NCI-H2107 treated with DMSO at 0.1 percent for 48 hours (cell line): Measurements from ENCODE around the gene ANO7.

ENCODE experiments used
- DNase-seq: peaks from one replicate; lab custom pipeline; 2025; ENCODE audit not compliant: unreplicated experiment; lab: John Stamatoyannopoulos, UW

ANO7 gene

DNA sequence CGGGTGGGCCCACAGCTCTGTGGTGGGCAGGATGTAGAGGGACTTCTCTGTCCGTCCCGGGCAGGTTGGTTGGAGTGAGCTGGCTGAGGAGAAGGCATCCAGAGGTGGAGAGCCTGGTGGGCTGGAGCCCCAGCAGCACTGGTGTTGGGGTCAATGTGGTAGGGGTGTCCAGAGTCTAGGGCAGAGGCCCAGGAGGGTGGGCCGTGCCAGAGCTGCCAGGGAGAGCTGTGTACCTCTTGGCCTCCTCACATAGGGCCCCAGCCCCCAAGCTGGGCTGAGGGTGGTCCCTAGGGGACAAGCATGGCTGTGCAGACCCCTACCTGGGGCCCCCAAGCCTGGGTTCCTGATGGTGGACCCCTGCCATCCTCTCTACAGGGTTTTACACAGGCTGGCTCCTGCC, 16.0 kb downstream of the ANO7 start:
- DNase-seq: no peak

DNA sequence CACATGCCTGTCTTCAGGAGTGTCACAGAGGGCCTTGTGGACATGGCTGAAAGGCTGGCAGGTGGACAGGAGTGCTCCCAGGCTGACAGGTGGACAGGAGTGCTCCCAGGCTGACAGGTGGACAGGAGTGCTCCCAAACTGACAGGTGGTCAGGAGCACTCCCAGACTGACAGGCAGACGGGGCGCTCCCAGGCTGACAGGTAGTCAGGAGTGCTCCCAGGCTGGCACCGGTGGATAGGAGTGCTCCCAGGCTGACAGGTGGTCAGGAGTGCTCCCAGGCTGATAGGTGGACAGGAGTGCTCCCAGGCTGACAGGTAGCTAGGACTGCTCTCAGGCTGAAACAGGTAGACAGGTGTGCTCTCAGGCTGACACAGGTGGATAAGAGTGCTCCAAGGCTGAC, 16.6 kb downstream of the ANO7 start:
- DNase-seq: no peak

DNA sequence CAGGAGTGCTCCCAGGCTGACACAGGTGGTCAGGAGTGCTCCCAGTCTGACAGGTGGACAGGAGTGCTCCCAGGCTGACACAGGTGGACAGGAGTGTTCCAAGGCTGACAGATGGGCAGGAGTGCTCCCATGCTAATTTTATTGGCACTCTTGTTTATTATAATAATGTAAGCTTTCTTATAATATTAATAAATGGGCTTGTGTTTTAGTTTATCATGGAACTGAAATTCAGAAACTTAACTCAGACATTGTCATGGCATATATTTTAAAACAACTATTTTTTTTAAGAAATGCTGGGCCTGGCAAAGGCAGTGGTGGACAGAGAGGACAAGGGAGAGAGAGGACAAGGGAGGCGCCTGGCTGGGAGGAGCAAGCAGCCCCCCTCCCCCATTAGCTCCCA, 18.7 kb downstream of the ANO7 start:
- DNase-seq: no peak

DNA sequence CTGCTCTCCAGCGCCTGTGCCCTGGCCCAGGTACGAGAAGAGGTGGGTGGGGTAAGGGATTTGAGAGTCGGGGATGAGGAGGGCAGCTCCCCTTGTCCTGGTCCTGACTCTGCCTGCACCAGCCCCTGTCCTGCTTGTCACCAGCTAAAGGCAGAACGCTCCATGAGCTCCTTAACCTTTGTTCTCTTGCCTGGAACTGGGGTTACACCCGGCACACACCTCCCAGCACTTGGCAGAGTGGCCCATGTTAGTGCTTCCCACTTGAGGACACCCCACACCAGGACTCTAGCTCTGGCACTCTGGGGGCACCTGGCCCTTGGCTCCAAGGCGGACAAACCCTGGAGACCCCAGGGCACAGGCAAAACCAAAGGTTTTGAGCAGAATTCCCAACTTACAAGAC, 19.2 kb downstream of the ANO7 start:
- DNase-seq: no peak

DNA sequence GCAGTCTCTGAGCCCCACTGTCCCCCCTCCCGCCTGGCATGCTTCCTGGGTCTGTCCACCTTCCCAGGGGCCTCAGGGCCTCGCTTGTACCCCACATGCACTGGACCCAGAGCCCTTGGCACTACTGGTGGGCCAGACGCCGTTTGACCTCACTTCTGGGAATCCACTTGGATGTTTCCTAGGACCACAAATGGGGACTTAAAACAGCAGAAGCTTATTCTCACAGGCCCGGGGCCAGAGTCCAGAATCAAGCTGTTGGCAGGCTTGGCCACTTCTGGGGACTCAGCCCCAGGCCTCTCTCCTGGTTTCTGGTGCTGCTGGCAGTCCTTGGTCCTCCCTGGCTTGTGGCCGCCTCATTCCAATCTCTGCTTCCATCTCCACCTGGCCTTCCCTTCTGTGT, 19.6 kb downstream of the ANO7 start:
- DNase-seq: no peak

DNA sequence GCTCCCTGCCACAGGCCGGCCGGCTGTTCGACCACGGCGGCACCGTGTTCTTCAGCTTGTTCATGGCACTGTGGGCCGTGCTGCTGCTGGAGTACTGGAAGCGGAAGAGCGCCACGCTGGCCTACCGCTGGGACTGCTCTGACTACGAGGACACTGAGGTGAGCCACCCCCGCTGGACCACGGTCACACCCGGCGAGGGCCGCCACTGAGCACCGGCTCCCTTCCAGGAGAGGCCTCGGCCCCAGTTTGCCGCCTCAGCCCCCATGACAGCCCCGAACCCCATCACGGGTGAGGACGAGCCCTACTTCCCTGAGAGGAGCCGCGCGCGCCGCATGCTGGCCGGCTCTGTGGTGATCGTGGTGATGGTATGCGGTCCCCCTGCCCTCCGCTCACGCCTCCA, 20.8 kb downstream of the ANO7 start:
- no peak for DNase-seq

DNA sequence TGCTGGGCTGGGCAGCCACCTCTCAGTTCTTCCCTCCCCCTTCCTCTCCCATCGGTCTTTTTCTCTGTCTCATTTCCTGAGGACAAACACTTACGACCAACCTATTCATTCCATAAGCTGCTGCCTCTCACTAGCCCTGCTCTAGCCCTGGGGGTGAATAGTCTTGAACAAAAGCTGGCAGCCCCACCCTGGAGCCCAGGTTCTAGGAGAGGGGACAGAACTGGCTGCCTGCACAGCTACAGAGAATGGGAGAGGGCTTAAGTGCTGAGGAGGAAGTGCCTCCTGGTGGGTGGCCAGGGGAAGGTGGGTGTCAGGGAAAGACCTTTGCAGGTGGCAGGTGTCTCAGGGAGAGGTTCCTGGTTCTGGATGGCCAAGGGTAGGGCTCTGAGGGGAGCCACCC, 22.8 kb downstream of the ANO7 start:
- no peak for DNase-seq

DNA sequence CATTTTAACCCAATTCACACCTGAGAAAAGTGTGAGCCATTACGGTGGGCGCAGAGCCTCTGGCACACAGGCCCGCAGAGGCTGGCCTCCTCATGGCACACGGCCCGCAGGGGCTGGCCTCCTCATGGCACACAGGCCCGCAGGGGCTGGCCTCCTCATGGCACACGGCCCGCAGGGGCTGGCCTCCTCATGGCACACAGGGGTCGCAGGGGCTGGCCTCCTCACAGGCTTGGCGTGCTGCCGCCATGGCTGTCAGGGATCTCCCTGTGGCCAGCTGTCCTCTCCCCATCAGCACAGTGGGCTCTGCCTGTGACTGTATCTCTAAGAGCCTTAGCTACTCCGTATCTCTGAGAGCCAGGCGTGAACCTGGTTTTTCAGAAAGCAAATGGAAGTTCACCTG, 24.6 kb downstream of the ANO7 start:
- DNase-seq: no peak

DNA sequence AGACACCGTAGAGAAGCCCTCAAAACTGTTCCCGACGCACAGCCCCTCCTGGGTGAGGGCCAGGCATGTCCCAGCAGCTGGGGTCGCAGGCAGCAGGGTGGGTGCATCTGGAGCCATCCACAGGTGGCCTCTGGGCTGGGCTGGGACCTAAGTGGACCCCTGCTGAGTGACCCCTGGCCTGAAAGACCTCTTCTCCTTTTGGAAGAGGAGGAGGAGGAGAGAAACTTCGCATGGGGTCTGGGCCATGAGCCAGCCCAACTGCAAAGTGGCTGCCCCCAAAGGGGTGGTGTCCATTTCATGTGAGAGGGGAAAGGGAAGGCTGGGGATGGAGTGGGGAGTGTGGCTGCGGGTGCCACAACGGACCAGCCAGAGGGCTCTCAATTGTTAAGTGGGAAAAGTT, 25.1 kb downstream of the ANO7 start:
- DNase-seq: no peak

DNA sequence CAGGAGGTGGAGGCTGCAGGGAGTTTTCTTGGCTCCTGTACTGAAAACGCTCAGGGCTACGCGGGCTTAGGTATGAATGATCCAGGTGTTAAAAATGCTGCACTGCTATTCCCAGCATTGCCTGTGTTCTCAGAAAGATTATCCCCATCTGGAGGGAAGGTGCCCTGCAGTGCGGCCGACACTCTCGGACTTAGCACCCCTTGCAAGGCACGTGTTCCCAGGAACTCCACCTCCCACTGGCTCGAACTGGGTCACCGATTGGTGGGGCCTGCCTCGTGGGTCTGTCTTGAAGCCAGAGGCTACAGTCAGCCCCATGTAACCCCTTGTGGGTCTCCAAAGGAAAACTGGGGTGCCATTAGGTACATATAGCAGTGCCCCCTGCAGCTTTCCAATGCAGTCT, 25.7 kb downstream of the ANO7 start:
- no peak for DNase-seq

DNA sequence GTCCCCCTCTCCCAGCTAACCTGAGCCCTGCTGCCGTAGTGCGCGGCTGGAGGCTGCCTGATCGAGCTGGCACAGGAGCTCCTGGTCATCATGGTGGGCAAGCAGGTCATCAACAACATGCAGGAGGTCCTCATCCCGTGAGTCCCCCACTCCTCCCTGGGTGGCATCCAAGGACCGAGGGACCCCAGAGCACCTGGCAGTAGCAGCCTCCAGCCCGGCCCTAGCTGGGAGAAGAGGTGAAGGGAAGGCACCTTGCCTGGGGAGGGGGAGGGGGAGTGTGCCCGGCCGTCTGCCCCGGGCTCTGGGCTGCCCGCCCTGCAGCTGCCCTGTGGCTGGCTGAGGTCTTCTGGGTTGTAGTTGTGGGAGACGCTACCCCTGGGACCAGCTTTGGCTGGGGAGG, 26.3 kb downstream of the ANO7 start:
- no peak for DNase-seq

DNA sequence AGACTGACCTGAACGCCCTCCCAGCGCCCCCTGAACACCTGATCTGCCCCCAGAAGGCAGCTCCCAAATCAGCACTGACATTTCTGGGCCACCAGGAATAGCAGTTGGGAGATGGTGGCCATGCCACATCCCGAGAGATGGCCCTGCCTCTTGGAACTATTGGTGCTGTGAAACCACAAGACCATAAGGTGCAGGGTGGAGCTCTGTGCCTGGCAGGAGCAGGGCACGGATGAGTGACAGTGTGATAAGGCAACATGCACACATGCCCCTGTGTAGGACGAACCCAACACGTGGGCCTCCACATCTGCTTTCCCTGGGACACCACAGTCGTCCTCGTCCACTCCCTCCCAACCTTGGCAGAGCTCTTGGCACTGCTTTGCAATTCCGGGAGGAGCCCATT, 26.9 kb downstream of the ANO7 start:
- no peak for DNase-seq

DNA sequence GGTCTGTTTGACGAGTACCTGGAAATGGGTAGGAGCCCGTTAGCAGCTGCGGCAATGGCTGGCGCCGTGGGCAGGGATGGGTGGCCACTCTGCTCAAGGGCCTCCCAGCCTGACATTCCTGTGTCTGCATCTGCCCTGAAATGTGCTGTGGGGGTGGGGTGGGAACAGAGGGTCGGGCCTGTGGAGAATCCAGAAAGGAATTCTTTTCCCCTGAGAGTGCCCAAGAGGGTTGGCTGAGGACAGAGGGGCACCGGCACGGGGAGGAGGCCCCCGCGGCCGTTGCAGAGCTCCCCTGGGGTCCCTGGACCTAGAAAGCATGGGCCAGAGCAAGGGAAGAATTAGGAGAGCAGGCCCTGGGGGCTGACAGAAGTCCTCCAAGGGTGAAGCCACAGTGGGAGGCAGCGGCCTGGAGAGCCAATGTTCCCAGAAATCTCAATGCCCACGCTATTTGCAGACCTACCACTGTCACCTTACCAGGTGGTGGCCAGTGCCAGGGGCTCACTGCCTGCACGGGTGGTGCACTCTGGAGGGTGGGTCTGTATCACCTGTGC, 27.8 kb downstream of the ANO7 start:
- no peak for DNase-seq

DNA sequence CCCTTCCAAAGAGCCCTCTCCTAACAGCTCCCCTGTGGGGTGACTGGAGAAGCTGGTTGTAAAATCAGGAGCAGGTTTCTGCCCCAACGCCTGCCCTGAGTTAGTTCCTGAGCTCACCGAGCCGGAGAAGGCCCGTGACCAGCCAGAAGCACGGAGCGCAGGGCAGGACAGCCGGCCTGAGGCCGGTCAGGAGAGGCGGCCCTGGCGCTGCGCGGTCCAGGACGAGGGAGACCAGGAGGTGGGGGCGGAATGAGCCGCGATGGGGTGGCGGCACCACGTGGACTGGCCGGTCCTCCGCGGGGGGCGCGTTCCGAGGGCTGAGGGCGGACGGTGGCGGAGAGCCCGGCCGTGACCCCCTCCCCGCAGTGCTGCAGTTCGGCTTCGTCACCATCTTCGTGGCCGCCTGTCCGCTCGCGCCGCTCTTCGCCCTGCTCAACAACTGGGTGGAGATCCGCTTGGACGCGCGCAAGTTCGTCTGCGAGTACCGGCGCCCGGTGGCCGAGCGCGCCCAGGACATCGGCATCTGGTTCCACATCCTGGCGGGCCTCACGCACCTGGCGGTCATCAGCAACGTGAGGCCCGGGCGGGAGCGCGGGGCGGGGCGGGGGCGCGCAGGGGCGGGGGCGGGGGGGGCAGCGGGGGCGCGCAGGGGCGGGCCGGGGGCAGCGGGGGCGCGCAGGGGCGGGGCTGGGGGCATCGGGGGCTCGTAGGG, 29.0 kb downstream of the ANO7 start:
- no peak for DNase-seq

DNA sequence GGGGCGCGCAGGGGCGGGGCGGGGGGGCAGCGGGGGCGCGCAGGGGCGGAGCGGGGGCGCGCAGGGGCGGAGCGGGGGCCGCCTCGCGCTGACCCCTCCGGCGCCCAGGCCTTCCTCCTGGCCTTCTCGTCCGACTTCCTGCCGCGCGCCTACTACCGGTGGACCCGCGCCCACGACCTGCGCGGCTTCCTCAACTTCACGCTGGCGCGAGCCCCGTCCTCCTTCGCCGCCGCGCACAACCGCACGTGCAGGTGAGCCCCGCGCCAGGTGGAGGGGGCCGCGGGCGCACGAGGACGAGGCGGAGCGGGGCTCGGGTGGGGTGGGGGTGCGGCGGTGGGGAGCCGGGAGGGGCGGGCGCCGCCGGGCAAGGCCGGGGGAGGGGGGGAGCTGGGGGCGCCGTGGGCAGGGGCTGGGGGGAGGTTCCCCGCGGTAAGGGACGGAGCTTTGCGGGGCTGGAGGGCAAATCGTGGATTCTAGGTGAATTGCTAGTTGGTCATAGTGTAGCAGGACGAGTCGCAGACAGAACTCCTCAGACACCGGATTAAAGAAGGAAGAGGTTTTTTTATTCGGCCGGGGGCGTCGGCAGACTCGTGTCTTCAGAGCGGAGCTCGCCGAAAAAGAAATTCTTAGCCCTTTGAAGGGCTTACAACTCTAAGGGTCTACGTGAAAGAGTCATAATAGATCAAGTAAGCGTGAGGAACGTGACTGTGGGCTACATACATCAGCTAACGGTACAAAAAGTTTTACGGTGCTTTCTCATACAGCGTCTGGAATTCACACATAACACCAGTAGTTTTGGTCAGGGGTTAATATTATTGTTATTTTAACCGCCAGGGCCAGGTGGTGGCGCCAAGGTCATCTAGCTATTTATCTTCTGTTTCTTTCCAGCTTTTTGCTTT, 29.9 kb downstream of the ANO7 start:
- no peak for DNase-seq

DNA sequence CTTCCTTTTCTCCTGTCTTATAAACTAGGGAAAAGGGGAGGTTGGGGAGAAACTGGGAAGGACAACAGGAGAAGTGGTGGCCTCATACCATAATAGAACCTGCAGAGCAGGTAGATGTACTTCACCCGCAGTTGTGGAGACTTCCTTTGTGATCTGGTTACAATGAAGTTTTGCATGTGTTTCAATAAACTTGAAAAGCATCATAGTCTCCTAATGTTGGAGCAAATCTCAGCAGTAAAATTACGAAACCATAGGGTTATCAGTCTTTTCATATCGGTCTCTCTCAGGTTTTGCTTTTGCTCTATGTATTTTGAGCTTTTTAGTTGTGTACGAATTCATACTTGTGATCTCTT, 30.5 kb downstream of the ANO7 start:
- no peak for DNase-seq

DNA sequence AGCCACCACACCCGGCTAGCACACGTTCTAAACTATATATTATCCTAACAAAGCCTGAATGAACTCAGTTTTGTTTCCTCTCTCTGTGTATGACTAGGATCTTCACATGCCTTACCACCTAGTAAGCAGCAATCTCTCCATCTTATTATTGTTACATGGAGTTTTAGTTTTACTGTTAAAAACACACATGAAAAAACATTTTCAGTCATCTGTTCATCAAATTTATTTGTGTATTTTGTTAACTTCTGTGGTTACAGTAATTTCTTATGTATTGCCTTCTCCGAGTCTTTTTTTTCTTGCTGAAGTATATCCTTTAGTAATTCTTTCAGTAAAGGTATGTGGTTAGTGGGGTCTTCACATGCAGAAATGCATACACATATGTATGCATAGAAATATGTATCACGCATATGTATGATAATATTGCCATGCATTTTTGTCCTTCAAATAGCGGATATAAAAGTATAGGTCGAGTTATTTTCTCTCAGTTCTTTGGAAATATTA, 31.4 kb downstream of the ANO7 start:
- DNase-seq: no peak

DNA sequence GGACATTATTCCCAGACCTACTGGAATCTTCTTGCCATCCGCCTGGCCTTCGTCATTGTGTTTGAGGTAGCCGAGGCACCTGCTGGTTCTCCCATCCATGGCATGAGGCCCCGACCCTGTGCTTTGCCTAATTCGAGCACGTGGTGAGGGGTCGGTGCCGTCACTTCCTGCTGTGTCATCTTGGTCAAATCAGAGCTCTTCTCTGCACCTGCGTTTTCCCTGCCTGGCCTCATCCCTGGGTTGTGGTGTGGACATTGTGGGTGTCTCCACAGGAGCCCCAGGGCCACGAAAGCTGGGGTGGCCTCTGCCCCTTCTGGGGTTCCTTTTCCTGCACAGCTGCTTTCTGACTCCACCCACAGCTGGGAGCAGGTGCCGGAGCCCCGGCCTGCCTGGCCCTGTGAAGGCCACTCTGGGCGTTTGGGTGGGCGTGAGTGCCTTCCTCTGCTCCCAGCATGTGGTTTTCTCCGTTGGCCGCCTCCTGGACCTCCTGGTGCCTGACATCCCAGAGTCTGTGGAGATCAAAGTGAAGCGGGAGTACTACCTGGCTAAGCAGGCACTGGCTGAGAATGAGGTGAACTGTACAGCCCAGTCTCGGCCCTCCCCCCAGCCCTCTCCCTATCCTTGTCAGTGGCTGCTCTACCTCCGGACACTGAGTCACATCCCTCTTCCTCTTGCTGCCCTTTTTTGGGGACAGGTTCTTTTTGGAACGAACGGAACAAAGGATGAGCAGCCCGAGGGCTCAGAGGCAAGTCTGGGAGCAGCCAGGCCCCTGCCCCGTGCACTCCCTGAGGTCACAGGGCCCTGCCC, 34.9 kb downstream of the ANO7 start:
- DNase-seq: no peak

DNA sequence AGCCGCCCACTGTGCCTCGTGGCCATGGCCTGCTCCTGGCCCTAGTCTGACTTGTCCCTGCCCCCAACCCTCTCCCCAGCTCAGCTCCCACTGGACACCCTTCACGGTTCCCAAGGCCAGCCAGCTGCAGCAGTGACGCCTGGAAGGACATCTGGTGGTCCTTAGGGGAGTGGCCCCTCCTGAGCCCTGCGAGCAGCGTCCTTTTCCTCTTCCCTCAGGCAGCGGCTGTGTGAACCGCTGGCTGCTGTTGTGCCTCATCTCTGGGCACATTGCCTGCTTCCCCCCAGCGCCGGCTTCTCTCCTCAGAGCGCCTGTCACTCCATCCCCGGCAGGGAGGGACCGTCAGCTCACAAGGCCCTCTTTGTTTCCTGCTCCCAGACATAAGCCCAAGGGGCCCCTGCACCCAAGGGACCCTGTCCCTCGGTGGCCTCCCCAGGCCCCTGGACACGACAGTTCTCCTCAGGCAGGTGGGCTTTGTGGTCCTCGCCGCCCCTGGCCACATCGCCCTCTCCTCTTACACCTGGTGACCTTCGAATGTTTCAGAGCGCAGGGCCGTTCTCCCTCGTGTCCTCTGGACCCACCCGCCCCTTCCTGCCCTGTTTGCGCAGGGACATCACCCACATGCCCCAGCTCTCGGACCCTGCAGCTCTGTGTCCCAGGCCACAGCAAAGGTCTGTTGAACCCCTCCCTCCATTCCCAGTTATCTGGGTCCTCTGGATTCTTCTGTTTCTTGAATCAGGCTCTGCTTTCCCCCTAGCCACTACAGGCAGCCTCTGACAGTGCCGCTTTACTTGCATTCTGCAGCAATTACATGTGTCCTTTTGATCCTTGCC, 35.8 kb downstream of the ANO7 start:
- DNase-seq: no peak

DNA sequence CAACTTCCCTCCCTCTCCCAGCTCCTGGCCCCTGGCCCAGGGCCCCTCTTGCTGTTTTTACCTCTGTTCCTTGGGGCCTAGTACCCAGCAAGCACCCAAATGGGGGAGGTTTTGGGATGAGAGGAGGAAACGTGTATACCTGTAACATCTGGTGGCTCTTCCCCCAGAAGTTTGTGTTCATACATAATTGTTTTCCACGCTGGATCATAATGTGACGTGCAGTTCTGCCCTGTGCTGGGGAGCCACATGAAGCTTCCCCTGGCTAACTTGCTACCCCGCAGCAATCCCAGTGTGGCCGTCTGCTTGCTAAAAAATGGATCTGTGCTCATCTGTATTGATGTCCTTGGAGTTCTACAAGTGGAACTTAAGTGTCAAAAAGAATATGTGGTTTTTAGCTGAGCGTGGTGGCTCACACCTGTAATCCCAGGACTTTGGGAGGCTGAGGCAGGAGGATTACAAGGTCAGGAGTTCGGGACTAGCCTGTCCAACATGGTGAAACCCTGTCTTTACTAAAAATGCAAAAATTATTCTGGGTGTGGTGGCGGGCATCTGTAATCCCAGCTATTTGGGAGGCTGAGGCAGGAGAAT, 36.5 kb downstream of the ANO7 start:
- DNase-seq: no peak
